Hepatocyte (in vitro differentiated cells): ENCODE measurements around the gene PSMB4.
A peak's percentile ranks its signal among the peaks of the same experiment; 100 is the strongest.

Experiments used
- EZH2phosphoT487 ChIP-seq: fragments of 200-600 bp; sonication (generic); IDR thresholded peaks from one replicate; pipeline ENCODE4 v1.6.1; 2018; ENCODE audit warnings: antibody characterized with exemption, mild to moderate bottlenecking, low read depth, moderate library complexity; ENCODE audit not compliant: unreplicated experiment, severe bottlenecking
- TF ChIP-seq, protein P1 (sequence below): fragments of 200-600 bp; sonication (generic); IDR thresholded peaks from 2 replicates; pipeline ENCODE4 v1.5.1; 2016; ENCODE audit warnings: antibody characterized with exemption, mild to moderate bottlenecking; ENCODE audit not compliant: poor library complexity

DNA sequence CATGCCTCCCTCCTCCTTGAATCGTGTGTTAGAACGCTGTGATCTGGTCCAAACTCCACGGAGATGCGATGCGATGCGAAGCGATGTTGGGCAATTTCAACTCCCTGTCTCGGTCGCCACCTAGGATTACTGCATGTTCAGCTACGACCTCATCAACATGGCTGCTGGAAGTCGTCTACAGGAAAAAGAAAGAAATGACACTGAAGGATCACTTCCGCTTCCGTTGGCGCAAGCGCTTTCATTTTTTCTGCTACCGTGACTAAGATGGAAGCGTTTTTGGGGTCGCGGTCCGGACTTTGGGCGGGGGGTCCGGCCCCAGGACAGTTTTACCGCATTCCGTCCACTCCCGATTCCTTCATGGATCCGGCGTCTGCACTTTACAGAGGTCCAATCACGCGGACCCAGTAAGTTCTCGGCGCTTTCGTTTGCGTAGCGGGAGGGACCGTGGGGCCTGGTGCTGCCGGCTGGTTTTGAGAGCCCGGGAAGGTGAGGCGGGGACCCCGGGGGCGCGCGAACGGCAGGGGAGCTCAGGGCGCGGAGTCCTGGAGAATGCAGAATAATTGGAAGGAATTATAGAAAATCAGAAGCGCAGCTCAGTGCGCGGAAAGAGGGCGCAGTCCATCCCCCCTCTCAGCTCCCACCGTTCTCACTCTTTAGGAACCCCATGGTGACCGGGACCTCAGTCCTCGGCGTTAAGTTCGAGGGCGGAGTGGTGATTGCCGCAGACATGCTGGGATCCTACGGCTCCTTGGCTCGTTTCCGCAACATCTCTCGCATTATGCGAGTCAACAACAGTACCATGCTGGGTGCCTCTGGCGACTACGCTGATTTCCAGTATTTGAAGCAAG is at the start of gene PSMB4:
- TF ChIP-seq, protein P1, sequence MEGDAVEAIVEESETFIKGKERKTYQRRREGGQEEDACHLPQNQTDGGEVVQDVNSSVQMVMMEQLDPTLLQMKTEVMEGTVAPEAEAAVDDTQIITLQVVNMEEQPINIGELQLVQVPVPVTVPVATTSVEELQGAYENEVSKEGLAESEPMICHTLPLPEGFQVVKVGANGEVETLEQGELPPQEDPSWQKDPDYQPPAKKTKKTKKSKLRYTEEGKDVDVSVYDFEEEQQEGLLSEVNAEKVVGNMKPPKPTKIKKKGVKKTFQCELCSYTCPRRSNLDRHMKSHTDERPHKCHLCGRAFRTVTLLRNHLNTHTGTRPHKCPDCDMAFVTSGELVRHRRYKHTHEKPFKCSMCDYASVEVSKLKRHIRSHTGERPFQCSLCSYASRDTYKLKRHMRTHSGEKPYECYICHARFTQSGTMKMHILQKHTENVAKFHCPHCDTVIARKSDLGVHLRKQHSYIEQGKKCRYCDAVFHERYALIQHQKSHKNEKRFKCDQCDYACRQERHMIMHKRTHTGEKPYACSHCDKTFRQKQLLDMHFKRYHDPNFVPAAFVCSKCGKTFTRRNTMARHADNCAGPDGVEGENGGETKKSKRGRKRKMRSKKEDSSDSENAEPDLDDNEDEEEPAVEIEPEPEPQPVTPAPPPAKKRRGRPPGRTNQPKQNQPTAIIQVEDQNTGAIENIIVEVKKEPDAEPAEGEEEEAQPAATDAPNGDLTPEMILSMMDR, result peak; percentile 42
- no peak for TF ChIP-seq EZH2phosphoT487
